ENCODE results near the gene RASGRF1.
"Not testable (repeated sequence)": the region's sequence is repeated elsewhere in the genome, so short reads cannot be mapped to it uniquely, and the experiment has no call there.

The RASGRF1 gene, protein sequence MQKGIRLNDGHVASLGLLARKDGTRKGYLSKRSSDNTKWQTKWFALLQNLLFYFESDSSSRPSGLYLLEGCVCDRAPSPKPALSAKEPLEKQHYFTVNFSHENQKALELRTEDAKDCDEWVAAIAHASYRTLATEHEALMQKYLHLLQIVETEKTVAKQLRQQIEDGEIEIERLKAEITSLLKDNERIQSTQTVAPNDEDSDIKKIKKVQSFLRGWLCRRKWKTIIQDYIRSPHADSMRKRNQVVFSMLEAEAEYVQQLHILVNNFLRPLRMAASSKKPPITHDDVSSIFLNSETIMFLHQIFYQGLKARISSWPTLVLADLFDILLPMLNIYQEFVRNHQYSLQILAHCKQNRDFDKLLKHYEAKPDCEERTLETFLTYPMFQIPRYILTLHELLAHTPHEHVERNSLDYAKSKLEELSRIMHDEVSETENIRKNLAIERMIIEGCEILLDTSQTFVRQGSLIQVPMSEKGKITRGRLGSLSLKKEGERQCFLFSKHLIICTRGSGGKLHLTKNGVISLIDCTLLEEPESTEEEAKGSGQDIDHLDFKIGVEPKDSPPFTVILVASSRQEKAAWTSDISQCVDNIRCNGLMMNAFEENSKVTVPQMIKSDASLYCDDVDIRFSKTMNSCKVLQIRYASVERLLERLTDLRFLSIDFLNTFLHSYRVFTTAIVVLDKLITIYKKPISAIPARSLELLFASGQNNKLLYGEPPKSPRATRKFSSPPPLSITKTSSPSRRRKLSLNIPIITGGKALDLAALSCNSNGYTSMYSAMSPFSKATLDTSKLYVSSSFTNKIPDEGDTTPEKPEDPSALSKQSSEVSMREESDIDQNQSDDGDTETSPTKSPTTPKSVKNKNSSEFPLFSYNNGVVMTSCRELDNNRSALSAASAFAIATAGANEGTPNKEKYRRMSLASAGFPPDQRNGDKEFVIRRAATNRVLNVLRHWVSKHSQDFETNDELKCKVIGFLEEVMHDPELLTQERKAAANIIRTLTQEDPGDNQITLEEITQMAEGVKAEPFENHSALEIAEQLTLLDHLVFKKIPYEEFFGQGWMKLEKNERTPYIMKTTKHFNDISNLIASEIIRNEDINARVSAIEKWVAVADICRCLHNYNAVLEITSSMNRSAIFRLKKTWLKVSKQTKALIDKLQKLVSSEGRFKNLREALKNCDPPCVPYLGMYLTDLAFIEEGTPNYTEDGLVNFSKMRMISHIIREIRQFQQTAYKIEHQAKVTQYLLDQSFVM (N-terminal part only)
- total RNA-seq = 0.81 to 9.5 (median 3.1) reads per million in 18 experiments

DNA sequence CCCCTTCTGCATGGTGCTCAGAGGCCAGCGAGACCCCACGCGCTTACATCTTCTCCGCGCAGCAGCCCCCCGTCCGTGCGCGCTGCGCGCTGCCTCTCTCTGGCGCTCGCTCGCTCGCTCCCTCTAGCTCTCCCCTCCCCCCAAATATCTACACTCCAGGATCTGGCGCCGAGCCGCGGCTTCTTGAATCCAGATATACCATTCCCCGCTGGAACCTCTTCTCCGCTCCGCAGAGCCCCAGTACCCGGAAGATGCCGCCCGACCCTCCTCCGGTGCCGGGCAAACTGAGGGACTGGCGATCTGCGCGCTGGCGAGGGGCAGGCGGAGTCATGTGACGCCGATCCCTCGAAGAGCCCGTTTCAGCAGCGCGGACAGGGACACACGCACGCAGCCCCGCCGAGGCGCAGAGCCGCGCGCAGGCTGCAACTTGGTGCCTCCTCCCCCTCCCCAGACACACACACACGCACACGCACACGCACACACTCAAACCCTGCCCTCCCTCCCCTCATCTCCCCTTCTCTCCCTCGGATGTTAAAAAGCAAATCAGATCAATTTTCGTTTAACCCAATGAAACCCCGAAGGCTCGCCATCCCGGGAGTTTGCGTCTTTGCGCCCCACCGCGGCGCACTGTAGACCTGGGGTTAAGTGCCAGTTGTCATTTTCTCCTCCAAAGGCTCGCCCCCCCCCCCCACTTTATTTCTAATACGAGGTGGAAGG, at the start of gene RASGRF1:
TSS of gene RASGRF1 (minus strand) at position 294 of the 717 bp plus-strand sequence. CDS start at position 12, 282 bp downstream.
- DNase-seq = no peak

DNA sequence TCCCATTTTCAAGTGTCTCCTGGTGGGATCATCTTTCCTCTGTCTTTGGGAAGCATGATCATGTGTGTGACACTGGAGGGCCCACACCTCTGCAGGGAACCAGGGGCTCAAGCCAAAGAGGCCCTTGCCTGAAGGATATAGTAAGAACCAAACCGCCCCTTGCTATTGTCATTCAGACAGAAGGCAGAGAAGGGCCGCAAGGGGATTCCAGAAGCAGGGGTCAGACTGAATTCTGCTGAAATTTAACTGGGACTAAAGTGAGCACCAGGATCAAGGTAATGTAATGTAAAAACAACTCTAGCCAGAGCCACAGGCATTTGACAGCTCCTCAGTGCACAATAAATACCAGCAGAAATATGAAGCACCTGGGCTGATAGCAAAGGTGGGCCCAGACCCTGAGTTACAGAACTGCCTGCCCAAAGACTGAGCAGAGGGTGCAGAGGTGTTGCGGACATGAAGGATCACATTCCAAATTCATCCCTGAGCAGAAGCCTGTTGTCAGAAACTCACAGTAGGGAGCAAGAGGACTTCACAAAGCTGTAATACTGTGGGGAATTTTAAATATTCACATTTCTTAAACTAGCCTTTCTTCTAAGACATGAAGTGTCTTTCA, 46.0 kb upstream of the RASGRF1 start:
- DNase-seq = no peak

DNA sequence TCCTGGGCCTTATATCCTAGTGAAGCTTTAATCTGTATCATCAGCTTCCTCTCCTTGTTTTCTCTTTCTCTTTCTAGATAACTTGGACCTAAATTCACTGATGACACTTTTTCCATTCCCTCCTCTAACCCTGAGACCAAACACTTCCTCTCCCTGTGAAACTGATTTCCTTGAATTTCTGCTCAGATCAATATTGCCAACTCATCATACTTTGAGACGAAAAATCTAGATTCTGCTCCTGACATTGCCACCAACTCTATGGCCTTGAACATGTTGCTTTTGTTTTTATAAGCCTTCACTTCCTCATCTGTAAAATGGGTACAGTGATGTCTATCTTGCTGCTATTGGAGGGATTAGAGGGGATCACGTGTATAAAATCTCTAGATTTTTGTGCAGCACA, 42.7 kb upstream of the RASGRF1 start:
- no peak for DNase-seq

DNA sequence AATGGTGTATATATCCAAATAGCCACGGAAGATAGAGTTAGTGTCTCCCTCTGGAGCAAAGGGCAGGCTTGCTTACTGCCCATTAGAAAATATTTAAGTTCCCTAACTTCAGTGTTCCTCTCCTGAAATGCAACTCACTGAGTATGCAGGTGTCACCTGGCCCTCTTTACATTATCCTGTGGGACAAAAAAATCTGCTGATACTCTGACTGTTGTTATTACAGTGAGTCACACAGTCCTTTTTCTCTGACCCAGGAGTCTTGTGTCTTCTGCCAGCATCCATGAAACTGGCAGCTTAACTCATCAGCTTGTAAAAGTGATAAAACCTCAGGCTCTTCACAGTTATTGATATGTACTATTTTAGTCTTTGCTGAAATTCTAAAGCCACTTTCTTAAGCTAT, 42.2 kb upstream of the RASGRF1 start:
- DNase-seq = no peak

DNA sequence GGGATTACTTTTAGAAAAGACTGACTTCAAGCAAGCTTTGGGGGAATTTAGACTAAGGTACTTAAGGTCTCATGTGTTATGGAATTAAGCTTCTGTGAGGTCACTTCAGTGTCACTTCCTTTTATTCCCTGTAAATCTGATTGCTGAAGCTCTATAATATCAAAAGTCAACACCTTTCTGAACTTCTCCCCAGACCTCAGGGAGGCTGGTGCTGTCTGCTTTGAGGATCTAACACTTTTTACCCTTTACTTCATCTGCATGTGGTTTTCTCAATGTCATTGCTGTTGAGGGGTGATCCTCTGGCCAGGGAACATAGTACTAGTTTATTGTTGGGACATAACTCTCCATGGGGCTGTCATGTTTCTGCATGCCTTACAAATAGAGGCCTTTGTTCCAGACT, 41.8 kb upstream of the RASGRF1 start:
- no peak for DNase-seq

DNA sequence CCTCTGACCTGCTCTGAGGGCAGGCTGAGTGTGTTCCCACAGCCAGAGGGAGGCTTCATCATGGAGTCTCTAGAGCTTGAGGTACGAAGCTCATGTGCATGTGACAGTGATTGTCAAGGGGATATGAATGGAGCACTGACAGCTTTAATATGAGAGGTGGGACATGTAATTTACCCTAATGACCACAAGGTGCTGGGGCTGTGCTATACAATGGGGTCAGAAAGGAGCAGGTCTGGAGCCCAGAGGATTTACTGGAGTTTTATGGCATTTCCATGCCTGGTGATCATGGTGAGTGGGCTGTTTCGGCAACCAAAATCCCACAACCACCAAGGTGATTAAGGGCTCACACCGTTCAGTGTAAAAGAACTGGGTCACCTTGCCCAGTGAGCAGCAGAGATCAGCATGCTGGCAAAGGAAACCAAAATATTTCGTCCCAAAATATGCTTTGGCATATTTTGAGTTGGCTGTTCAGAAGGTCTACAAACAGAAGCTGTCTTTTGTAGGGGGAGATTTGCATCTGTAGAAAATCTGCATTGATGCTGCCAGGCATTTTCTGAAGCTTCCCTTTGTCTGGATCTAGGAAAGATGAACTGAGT, 40.1 kb upstream of the RASGRF1 start:
- DNase-seq = no peak

DNA sequence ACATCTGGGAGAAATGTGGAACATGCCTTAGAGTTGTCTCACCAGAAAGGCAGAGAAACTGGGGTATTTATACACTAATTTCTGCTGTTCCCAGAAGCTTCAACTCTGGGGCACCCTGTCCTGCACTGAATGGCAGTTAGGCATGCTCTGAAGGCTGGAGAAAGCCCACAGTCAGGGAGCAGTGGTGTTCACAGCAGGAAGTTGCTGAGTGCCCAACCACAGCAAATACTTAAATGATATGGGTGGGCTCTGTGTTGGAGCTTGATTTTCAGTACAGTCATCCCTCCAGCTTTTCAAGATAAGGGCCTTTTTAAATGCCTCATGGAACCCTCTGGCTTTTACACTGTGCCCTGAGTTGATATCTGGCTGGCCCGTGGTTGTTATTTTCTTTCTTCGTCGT, 38.7 kb upstream of the RASGRF1 start:
- no peak for DNase-seq

DNA sequence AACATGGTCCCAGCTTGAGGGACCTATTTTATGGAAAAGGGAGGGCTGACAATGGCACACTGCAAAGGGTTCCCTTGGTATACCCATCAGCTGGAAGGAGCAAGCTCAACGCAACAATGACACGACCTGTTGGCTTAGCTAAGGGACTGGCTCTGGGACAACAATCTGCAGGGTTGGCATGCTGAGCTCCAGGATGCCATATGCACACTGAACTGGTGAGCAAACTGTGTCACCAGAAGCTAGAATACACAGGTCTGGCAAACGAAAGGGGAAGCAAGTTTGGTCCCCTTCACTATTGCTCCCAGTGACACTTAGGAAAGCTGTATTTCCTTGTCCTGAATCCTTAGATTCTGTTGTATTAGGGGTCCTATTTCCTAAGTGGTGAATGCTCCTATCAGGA, 38.0 kb upstream of the RASGRF1 start:
- no peak for DNase-seq

DNA sequence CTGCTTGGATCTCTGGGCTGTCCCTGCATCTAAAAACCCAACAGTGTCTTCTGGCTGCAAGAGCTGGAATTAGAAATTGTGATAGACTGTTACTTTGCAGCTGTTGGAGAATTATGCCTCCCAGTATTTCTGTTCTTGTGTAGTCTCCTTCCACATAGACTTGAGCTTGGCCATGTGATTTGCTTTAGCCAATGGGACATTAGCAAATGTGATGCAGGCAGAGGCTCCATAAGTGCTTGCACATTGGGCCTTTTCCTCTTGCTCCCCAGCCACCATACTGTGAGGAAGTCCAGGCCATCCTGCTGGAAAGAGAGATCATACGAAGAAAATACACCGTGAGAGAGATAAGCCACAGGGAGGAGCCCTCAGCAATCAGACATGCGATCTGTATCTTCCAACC, 33.8 kb upstream of the RASGRF1 start:
- DNase-seq = no peak

DNA sequence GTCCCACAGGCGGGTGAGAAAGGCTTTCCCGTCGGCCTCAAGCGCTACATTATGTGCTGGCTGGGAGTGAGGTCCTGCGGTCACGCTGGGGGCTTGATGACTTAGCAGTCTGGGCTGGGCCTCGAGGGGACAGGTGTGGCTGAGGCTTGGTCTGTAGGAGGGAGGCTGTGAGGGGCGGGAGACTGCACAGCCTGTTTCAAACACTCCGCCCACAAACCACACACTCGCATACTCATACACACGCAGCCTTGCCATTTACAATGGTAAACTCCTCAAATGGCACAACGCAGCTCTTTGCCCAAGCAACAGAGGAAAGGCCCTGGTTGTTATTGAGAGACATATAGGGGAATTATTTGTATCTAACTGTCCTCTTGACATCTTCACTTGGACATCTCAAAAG, 32.4 kb upstream of the RASGRF1 start:
- DNase-seq = no peak

DNA sequence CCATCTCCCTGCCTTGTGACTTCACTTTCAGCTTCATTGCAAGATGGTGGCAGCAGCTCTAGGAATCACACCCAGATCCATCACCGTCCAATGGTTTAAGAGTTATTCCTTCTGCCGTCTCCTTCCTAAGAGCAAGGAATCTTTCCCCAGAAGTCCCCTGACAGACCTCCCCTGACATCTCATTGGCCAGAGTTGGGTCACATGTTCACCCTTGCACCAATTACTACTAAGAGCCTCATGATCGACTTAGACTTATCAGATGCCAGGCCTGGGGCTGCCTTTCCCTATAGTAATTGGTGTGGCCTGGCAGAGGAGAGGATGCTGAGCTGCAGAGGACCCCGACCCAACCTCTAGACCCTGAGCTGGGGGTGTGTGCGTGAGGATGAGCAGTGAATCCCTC, 31.8 kb upstream of the RASGRF1 start:
- DNase-seq = no peak

DNA sequence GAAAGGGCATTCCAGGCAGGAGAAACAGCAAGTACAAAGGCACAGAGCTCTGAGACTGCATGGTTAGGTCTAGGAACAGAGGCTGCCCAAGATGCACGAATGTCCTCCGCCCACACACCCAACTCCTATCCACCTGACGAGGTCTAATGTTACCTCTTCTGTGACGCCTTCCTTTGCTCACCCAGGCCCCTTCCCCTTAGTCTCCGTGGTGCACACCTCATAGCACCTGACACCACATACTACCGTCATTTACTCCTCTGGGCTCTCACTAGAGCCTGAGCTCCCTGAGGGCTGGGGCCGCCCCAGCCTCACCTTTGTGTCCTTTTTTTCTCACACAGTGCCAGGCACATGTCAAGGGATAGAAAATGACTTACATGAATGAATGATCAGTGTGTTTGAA, 31.0 kb upstream of the RASGRF1 start:
- DNase-seq = no peak

DNA sequence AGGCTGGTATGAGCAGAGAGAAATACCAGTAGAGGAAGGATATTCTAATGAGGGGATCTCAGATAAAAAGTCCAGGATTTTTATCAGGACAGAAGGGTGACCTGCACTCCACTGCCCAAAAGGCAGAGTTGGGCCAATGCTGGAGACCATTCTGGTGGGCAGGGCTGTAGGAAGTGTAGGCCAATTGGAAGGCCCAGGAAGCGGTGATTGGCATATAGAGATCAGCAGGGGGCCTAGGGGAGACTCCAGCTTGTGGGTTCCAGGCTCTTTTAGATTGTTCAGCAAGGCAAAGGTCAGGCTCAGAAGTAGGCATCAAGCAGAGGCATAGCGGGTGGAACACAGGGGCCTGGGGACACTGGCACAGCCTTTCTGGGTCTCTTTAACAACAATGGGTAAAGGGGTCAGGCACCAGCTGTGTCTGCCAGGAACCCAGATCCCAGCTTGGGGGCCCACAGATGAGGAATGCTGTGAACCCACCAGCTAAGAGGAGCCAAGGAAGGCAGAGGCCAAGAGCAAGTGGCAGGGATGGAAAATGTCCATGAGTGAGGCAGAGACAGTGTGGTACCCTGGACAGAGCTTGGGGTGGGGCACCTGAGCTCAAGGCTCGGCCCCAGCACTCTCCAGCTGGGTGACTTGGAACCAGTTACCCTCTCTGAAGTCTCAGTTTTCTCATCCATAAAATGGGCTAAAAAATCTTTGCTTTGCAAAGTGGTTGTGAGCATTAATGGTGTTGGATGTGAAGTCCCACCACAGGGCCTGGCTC, 27.0 kb upstream of the RASGRF1 start:
- no peak for DNase-seq

DNA sequence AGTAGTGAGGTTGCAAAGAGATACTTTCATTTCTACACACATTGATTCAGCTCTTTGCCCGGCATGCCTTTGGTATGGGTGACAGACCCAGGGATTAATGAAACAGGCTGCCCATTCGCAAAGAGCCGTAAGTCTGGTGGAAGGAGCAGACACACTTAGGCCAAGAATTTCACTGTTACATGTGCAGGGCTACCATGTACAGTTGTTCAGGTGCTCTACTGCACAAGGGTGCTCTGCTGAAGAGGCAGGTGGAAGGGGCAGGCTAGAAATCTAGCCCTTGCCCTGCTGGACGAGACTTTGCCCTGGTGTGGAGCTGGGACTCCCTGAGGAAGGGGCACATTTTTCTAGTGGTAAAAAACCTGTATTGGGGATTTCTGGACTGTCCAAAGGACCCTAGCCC, 26.2 kb upstream of the RASGRF1 start:
- DNase-seq = no peak

DNA sequence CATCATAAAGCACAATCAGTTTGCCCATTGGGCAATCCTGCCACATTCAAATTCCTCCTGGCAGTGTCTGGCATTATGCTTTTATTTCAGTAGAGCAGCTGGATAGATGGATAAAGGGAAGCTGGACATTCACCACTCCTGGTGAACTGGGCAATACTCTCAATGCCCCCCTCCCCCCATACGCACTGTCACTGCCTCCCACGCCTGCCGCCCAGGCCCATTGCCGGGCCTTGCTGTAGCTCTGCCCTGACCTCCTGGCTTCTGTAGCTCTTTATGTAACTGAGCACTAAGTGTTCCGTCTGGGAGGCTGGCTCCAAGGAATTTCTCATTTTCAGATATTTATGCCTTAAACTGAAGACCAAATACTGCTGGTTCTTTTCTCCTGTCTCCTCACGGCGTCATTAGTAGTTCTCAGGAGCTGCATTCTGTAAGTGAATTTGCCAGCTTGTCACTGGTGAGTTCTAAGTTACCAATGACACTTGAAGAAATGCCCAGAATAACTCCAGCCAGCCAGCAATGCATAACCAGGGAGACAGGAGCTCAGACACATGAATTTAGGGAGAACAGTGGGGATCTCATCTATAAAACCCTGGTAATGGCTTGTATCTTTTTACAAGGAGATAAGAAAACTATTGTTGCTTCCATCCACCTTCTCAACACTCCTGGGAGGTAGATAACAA, 25.5 kb upstream of the RASGRF1 start:
- DNase-seq = no peak

DNA sequence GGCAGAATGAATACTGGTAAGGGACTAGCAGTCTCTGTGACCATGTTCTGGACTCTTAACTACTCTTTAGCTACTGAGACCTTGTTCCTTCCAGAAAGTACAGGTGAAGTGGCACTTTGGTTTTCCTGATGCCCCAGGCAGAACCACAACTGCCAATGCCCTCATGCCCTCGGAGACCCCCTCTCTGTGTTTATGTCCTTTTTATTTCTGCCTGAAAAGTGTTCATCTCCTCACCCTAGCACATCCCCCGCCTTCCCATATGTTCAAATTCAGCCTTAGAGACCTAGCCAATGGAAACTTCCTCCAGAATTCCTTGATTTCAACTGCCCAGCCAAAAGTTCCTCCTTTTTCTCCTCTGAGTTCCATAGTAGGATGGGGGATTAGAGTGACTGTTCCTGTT, 23.3 kb upstream of the RASGRF1 start:
- no peak for DNase-seq

DNA sequence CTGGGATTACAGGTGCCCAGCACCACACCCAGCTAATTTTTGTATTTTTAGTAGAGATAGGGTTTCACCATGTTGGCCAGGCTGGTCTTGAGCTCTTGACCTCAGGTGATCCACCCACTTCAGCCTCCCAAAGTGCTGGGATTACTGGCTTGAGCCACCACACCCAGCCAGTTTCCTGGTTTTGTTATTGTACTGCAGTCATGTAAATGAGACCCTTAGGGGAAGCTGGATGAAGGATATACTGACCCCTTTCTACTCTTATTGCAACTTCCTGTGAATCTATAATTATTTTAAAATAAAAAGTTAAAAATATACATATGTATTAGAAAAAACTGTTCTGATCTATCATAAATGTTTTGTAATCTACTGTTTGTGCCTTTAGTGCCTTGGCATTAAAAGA, 20.8 kb upstream of the RASGRF1 start:
- not testable (repeated sequence) for DNase-seq

DNA sequence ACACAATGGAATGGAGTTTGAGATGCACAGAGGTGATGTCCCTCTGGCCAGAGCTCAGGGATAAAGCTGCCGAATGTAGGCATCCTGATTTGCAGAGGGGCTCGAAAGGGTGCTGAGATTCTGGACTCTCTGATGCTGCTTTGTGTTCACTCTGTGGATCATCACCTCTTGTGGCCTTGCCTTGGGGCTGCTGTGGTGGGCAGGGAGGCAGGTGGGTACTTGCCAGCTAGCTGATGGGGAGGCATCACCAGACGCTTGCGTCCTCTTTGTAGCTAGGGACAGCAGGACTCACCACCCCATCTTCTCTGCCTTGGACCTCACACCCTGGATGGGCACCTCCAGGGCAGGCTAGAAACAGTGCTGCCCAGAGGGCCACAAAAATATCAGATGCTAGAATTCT, 14.6 kb upstream of the RASGRF1 start:
- no peak for DNase-seq

DNA sequence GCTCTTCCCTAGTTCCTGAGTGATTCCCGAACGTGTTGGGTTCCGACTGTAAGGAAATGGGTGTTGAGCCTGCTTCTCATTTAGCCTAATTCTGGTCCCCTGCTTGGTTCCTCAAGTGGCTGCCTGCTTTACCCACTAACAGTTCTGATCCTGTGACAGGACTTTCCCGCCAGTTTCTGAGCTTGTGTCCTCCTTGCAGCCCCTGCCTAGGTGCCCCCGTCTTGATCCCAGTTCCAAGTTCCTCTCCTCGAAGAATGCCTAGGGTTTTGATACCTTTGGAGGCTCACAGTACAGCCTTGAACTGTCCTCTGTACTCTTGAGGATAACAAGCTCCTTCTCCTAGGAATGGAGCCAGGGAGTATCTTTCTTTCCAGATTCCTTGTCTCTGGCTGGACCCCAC, 12.0 kb upstream of the RASGRF1 start:
- DNase-seq = no peak
